Mammary epithelial cell (primary cell): ENCODE measurements around the gene GAA.

Experiments
- CTCF ChIP-seq, 2 donors: IDR thresholded peaks in 1 of 2; conservative IDR thresholded peaks in 1 of 2; 2 replicates each; pipeline ENCODE4 v1.5.1; 2011 to 2012; ENCODE audit warnings: inconsistent platforms in 2 of 2, low read length in 2 of 2, mild to moderate bottlenecking in 2 of 2, control low read depth in 1 of 2, low read depth in 1 of 2; ENCODE audit not compliant: insufficient read depth in 1 of 2; ENCODE audit errors: extremely low read depth in 1 of 2
- EZH2 ChIP-seq: IDR thresholded peaks from 2 replicates; pipeline ENCODE4 v1.6.1; 2012; ENCODE audit warnings: low read length, inconsistent platforms, borderline replicate concordance

- TF ChIP-seq CTCF (conservative IDR thresholded peaks at IDR 0.05 in 1 of 2, IDR thresholded peaks at IDR 0.05 in 1 of 2; ENCODE audit: extremely low read depth in 1 of 2, insufficient read depth in 1 of 2, low read depth in 1 of 2, low read length in 2 of 2) = peak; percentile 33 to 56
- TF ChIP-seq EZH2 = no peak
Measured at GRCh38 chr17:80124351-80124981, 23.1 kb downstream of the GAA start.
